H9 (cell line): ENCODE data around the gene VAV2. TPM values are rescaled to one million over a fixed set of nuclear protein-coding genes. Genes with fewer than 3 reads are reported as not detected.

ENCODE experiments used
- DNase-seq: peaks from one replicate; pipeline ENCODE4 v3.0.0-alpha.2; 2017
- H2AFZ ChIP-seq: one replicate; pipeline ENCODE4 v1.6.1; 2013; ENCODE audit warnings: mild to moderate bottlenecking, low read length, control low read depth, moderate library complexity
- H2AK5ac ChIP-seq: 2 replicates; pipeline ENCODE4 v1.6.1; 2013; ENCODE audit warnings: low read length, control low read depth, mixed read lengths; ENCODE audit not compliant: insufficient read length
- H2BK120ac ChIP-seq: one replicate; pipeline ENCODE4 v1.6.1; 2013; ENCODE audit warnings: low read depth, mild to moderate bottlenecking, low read length, control low read depth, inconsistent platforms; ENCODE audit not compliant: poor library complexity, severe bottlenecking
- H2BK12ac ChIP-seq: 2 replicates; pipeline ENCODE4 v1.6.1; 2013; ENCODE audit warnings: low read length, control low read depth, mixed read lengths, low read depth; ENCODE audit not compliant: insufficient read length
- H2BK15ac ChIP-seq: 2 replicates; pipeline ENCODE4 v1.6.1; 2013; ENCODE audit warnings: low read depth, low read length, control low read depth
- H2BK20ac ChIP-seq: one replicate; pipeline ENCODE4 v1.6.1; 2013; ENCODE audit warnings: low read depth, mild to moderate bottlenecking, low read length, control low read depth, inconsistent platforms; ENCODE audit not compliant: poor library complexity, severe bottlenecking
- H2BK5ac ChIP-seq: 2 replicates; pipeline ENCODE4 v1.6.1; 2013; ENCODE audit warnings: low read length, control low read depth, mixed read lengths; ENCODE audit not compliant: insufficient read length
- H3K14ac ChIP-seq: 2 replicates; pipeline ENCODE4 v1.6.1; 2013; ENCODE audit warnings: low read length, control low read depth; ENCODE audit not compliant: insufficient read depth
- H3K18ac ChIP-seq: 2 replicates; pipeline ENCODE4 v1.6.1; 2013; ENCODE audit warnings: low read depth, mild to moderate bottlenecking, mixed read lengths, low read length, control low read depth; ENCODE audit not compliant: insufficient read length
- H3K23ac ChIP-seq: 2 replicates; pipeline ENCODE4 v1.6.1; 2013; ENCODE audit warnings: low read length, control low read depth, mixed read lengths, low read depth; ENCODE audit not compliant: insufficient read length
- H3K23me2 ChIP-seq: 2 replicates; pipeline ENCODE4 v1.6.1; 2013; ENCODE audit warnings: low read depth, mild to moderate bottlenecking, mixed read lengths, low read length, control low read depth; ENCODE audit not compliant: insufficient read length, poor library complexity, severe bottlenecking
- H3K27ac ChIP-seq: 2 replicates; pipeline ENCODE4 v1.5.1; 2013; ENCODE audit warnings: low read length, control low read depth, mixed read lengths, low read depth; ENCODE audit not compliant: insufficient read length
- H3K27me3 ChIP-seq: 2 replicates; pipeline ENCODE4 v1.6.1; 2013; ENCODE audit warnings: low read length, control low read depth, inconsistent platforms; ENCODE audit not compliant: insufficient read depth
- H3K4ac ChIP-seq: 2 replicates; pipeline ENCODE4 v1.6.1; 2013; ENCODE audit warnings: low read depth, mild to moderate bottlenecking, control low read depth, inconsistent platforms, low read length, moderate library complexity
- H3K4me1 ChIP-seq: 2 replicates; pipeline ENCODE4 v1.6.1; 2013; ENCODE audit warnings: low read length, control low read depth, inconsistent platforms; ENCODE audit not compliant: insufficient read depth
- H3K4me2 ChIP-seq: 2 replicates; pipeline ENCODE4 v1.6.1; 2013; ENCODE audit warnings: low read length, control low read depth, mixed read lengths; ENCODE audit not compliant: insufficient read length, insufficient read depth
- H3K56ac ChIP-seq: 2 replicates; pipeline ENCODE4 v1.6.1; 2013; ENCODE audit warnings: low read depth, mild to moderate bottlenecking, mixed read lengths, low read length, control low read depth; ENCODE audit not compliant: insufficient read length
- H3K79me1 ChIP-seq: 2 replicates; pipeline ENCODE4 v1.6.1; 2013; ENCODE audit warnings: low read depth, mild to moderate bottlenecking, moderate library complexity, low read length, control low read depth, inconsistent platforms; ENCODE audit not compliant: insufficient read depth, poor library complexity, severe bottlenecking
- H3K79me2 ChIP-seq: 2 replicates; pipeline ENCODE4 v1.6.1; 2013; ENCODE audit warnings: low read length, control low read depth, inconsistent platforms; ENCODE audit not compliant: insufficient read depth
- H3K9ac ChIP-seq: 2 replicates; pipeline ENCODE4 v1.6.1; 2013; ENCODE audit warnings: low read length, control low read depth, mixed read lengths; ENCODE audit not compliant: insufficient read length; ENCODE audit errors: extremely low read depth
- H3K9me3 ChIP-seq: one replicate; pipeline ENCODE4 v1.6.1; 2013; ENCODE audit warnings: low read depth, low read length, inconsistent platforms; ENCODE audit not compliant: control insufficient read depth
- H3T11ph ChIP-seq: one replicate; pipeline ENCODE4 v1.6.1; 2013; ENCODE audit warnings: mild to moderate bottlenecking, low read length, control low read depth, inconsistent platforms
- H4K20me1 ChIP-seq: one replicate; pipeline ENCODE4 v1.6.1; 2013; ENCODE audit not compliant: control insufficient read depth, insufficient read length, insufficient read depth
- H4K5ac ChIP-seq: 2 replicates; pipeline ENCODE4 v1.6.1; 2013; ENCODE audit warnings: low read depth, mild to moderate bottlenecking, mixed read lengths, low read length, control low read depth; ENCODE audit not compliant: insufficient read length
- H4K8ac ChIP-seq: replicated peaks from 2 replicates; pipeline ENCODE4 v1.6.1; 2013; ENCODE audit warnings: low read length, control low read depth, mixed read lengths, low read depth; ENCODE audit not compliant: insufficient read length
- H4K91ac ChIP-seq: 2 replicates; pipeline ENCODE4 v1.6.1; 2013; ENCODE audit warnings: low read depth, mild to moderate bottlenecking, moderate library complexity, mixed read lengths, low read length, control low read depth; ENCODE audit not compliant: insufficient read length
- H3K27ac Mint-ChIP-seq, 3 experiments: 2 replicates in 2 of 3; 3 replicates in 1 of 3; pipeline ENCODE4 v1.8.0; 2020 to 2021; ENCODE audit warnings: mixed read lengths in 3 of 3, mild to moderate bottlenecking in 1 of 3, moderate library complexity in 1 of 3
- H3K27me3 Mint-ChIP-seq: 2 replicates; pipeline ENCODE4 v1.8.0; 2021; ENCODE audit warnings: low read depth, mild to moderate bottlenecking, moderate library complexity, mixed read lengths
- H3K36me3 Mint-ChIP-seq, 3 experiments: 2 replicates in 2 of 3; 3 replicates in 1 of 3; pipeline ENCODE4 v1.8.0; 2020 to 2021; ENCODE audit warnings: low read depth in 3 of 3, mixed read lengths in 3 of 3; ENCODE audit not compliant: insufficient read depth in 1 of 3
- H3K4me1 Mint-ChIP-seq, 2 experiments: 2 replicates each; pipeline ENCODE4 v1.8.0; 2020; ENCODE audit warnings: mixed read lengths in 2 of 2
- H3K4me3 Mint-ChIP-seq, 2 experiments: 2 replicates in 1 of 2; 3 replicates in 1 of 2; pipeline ENCODE4 v1.8.0; 2020 to 2021; ENCODE audit warnings: mild to moderate bottlenecking in 2 of 2, mixed read lengths in 2 of 2, moderate library complexity in 1 of 2
- H3K9me3 Mint-ChIP-seq, 2 experiments: 2 replicates in 1 of 2; 3 replicates in 1 of 2; pipeline ENCODE4 v1.8.0; 2020; ENCODE audit warnings: mild to moderate bottlenecking in 2 of 2, mixed read lengths in 2 of 2, moderate library complexity in 1 of 2
- WGBS: extraction: QIAGEN DNeasy Blood & Tissue Kit; methylation state at CpG from one replicate; pipeline ENCODE4 v1.1.7; 2013; ENCODE audit warnings: missing lambda C conversion rate, low lambda C conversion rate, mixed read lengths; ENCODE audit not compliant: insufficient read length; ENCODE audit errors: extremely low coverage; 5-methylcytosine and 5-hydroxymethylcytosine counted together
- total RNA-seq: library from RNA; stranded (reverse); gene quantifications from 2 replicates; pipeline ENCODE4 v1.2.1, GENCODE V29; 2021
- TF ChIP-seq, protein P1 (sequence below): fragments of 200-600 bp; sonication (generic); conservative IDR thresholded peaks from 3 replicates; pipeline ENCODE4 v1.8.0; 2021; ENCODE audit warnings: antibody characterized with exemption, mild to moderate bottlenecking

The VAV2 gene
- total RNA-seq, 1 experiment from 2014 or later, result 58.7 TPM

DNA sequence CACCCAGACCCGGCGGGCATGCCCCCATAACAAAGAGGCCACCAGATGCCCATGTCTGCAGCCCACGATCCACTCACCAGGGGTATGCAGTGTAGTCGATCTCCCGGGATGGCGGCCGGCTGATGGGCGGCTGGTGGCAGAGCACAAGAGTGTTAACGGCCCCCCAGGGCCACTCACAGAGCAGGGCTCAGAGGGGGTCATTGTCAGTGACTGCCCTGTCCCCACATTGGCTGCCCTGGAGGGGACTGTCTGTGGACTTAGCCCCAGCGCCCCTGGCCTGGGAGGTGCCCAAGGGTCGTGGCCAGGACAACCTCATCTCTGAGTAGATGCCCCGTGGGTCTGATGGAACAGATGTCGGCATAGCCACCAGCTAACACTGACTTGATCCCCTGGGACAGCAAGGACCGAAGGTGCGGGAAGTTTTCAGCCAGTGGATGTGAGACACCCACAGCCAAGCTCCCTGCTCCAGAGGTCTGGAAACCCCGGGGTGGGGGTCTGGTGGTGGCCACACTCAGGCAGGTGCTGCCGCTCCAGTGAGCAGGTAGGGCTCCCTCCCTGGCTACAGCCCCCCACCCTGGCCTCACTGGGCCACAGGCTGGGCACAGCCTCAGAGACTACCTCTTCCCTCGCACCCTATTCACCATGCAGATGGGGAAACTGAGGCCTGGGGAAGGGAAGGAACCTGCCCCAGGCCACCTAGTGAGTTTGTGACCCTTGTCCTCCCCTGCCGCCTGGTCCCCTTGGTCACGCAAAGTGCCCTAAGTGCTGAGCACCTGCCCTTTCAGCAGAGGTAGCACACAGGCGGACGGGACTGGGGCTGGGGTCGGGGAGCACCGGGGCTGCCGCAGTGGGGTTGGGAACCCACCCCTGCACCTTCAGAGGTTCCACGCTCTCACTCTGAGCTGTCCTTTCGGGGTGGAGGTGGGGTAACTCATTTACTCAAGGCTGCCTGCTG is 215.9 kb downstream of the VAV2 start:
- Mint-ChIP-seq H3K9me3 (no peaks in the 10 kb centered on the region), H3K36me3 (peaks cover 7 to 59% (median 29%) of the 10 kb centered on the region in 3 experiments), H3K4me3 (no peak overlapping the region), H3K27me3 (no peaks in the 10 kb centered on the region), H3K4me1 (no peaks in the 10 kb centered on the region), H3K27ac (no peak overlapping the region)
- no peaks in the 10 kb centered on the region for H3K23me2 ChIP-seq
- H4K91ac ChIP-seq, result no peak overlapping the region
- H3K9me3 ChIP-seq, result no peaks in the 10 kb centered on the region
- no peak for DNase-seq
- no peak overlapping the region for H2AK5ac ChIP-seq
- H3K4ac ChIP-seq, result no peak overlapping the region
- no peaks in the 10 kb centered on the region for H3K79me1 ChIP-seq
- H2BK20ac ChIP-seq, result no peak overlapping the region
- H3K9ac ChIP-seq, result no peak overlapping the region
- H4K20me1 ChIP-seq, result no peaks in the 10 kb centered on the region
- H3K23ac ChIP-seq, result no peak overlapping the region
- H3K4me1 ChIP-seq, result no peaks in the 10 kb centered on the region
- H3K56ac ChIP-seq, result no peak overlapping the region
- no peak overlapping the region for H4K8ac ChIP-seq
- no peaks in the 10 kb centered on the region for H3K27me3 ChIP-seq
- TF ChIP-seq, protein P1, sequence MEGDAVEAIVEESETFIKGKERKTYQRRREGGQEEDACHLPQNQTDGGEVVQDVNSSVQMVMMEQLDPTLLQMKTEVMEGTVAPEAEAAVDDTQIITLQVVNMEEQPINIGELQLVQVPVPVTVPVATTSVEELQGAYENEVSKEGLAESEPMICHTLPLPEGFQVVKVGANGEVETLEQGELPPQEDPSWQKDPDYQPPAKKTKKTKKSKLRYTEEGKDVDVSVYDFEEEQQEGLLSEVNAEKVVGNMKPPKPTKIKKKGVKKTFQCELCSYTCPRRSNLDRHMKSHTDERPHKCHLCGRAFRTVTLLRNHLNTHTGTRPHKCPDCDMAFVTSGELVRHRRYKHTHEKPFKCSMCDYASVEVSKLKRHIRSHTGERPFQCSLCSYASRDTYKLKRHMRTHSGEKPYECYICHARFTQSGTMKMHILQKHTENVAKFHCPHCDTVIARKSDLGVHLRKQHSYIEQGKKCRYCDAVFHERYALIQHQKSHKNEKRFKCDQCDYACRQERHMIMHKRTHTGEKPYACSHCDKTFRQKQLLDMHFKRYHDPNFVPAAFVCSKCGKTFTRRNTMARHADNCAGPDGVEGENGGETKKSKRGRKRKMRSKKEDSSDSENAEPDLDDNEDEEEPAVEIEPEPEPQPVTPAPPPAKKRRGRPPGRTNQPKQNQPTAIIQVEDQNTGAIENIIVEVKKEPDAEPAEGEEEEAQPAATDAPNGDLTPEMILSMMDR, result no peak
- WGBS, result no CpG with 5 or more reads among the region's 27 CpGs
- H3K14ac ChIP-seq, result no peak overlapping the region
- no peak overlapping the region for H3K4me2 ChIP-seq
- H2AFZ ChIP-seq, result no peak overlapping the region
- no peak overlapping the region for H4K5ac ChIP-seq
- no peaks in the 10 kb centered on the region for H3K79me2 ChIP-seq
- no peak overlapping the region for H3K18ac ChIP-seq
- no peak overlapping the region for H2BK12ac ChIP-seq
- H2BK15ac ChIP-seq, result no peak overlapping the region
- H3T11ph ChIP-seq, result no peak overlapping the region
- H2BK120ac ChIP-seq, result no peak overlapping the region
- H3K27ac ChIP-seq, result no peak overlapping the region
- no peak overlapping the region for H2BK5ac ChIP-seq
